ENCODE data around the gene ADK.

Gene ADK

DNA sequence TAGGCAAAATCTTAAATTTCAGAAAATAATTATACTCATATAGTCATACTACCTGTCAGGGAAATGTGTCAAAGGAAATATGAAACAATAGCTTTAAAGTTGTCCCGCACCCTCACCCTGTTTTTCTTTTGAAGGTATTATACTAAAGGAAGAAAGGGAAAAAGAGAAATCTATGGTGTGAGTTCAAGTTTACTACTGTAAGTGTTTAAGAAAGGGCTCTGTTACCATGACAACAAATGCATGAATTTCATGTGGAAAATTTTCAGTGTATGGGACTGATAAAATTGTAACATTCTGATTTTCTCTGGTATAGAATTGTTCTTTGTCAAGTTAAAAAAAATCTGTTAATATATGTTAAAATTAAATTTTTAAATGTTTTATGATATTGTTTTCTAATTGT is 229.8 kb downstream of the ADK start:
- TF ChIP-seq CTCF (IDR thresholded peaks at IDR 0.05): no peak
- H3K4me3 ChIP-seq (ENCODE audit: low read depth in 1 of 2, low read length in 1 of 2): no peak overlapping the region

GRCh38 chr10:74381291-74381853 is 230.4 kb downstream of the ADK start:
- no peaks in the 10 kb centered on the region for H3K9me3 ChIP-seq
- H3K27me3 ChIP-seq: no peaks in the 10 kb centered on the region
- TF ChIP-seq CTCF (IDR thresholded peaks at IDR 0.05): no peak
- no peak overlapping the region for H3K27ac ChIP-seq
- H3K4me3 ChIP-seq (ENCODE audit: low read depth in 1 of 2, low read length in 1 of 2): no peak overlapping the region
- H3K4me1 ChIP-seq (ENCODE audit: control insufficient read depth in 1 of 2, insufficient read depth in 1 of 2, low read depth in 1 of 2, low read length in 1 of 2): peaks cover 5 to 6% of the 10 kb centered on the region in 2 experiments
- no peaks in the 10 kb centered on the region for H3K36me3 ChIP-seq

More for the DNA sequence above, 229.8 kb downstream of the ADK start:
- H3K27me3 ChIP-seq: no peaks in the 10 kb centered on the region
- H3K9me3 ChIP-seq: no peaks in the 10 kb centered on the region
- no peak overlapping the region for H3K27ac ChIP-seq
- H3K4me1 ChIP-seq (ENCODE audit: control insufficient read depth in 1 of 2, insufficient read depth in 1 of 2, low read depth in 1 of 2, low read length in 1 of 2): peaks cover 5 to 6% of the 10 kb centered on the region in 2 experiments
- no peaks in the 10 kb centered on the region for H3K36me3 ChIP-seq

DNA sequence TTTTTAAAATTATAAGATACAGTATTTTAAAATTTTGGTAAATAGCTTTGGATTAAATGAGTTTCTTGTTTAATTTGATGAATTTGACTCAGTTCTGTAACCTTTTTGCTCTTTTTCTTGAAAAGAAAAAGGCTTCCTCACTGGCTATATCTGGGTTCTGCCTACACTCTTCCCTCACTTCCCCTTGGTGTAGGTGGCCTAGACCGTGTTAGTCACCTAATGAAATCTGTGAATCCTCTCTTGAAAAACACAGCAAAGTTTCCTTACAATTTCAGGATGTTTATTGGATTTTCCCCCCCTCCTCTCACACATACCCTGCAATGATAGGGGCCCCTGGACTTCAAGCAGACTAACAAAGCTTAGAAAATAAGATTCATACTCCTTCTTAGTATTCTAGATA is 231.6 kb downstream of the ADK start:
- H3K9me3 ChIP-seq: no peaks in the 10 kb centered on the region
- no peak overlapping the region for H3K27ac ChIP-seq
- H3K27me3 ChIP-seq: no peaks in the 10 kb centered on the region
- H3K4me3 ChIP-seq (ENCODE audit: low read depth in 1 of 2, low read length in 1 of 2): no peak overlapping the region
- no peaks in the 10 kb centered on the region for H3K36me3 ChIP-seq
- no peak for TF ChIP-seq CTCF (IDR thresholded peaks at IDR 0.05)
- peaks cover 5 to 6% of the 10 kb centered on the region in 2 experiments for H3K4me1 ChIP-seq (ENCODE audit: control insufficient read depth in 1 of 2, insufficient read depth in 1 of 2, low read depth in 1 of 2, low read length in 1 of 2)

DNA sequence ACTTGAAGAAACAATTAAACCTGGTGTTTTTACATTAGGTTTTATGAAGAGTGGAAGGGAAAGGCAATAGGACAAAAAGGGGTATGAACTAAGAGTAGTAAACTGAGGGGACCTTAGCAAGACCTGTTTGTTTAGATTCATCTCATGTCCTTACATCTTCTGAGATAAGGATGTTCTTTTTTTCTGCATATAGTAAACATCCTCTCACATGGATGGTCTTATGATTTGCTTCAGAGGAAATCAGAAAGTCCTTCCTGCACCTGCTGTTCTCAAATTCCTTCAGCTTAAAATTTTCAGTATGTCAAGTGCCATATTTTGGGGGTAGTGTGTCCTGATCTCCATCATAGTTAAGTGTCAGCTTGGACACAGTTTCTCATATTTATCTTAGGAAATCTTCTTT is 232.6 kb downstream of the ADK start:
- Histone ChIP-seq H3K9me3 (no peaks in the 10 kb centered on the region), H3K4me1 (ENCODE audit: control insufficient read depth in 1 of 2, insufficient read depth in 1 of 2, low read depth in 1 of 2, low read length in 1 of 2) (peaks cover 5 to 6% of the 10 kb centered on the region in 2 experiments), H3K4me3 (ENCODE audit: low read depth in 1 of 2, low read length in 1 of 2) (no peak overlapping the region), H3K27ac (no peak overlapping the region), H3K27me3 (no peaks in the 10 kb centered on the region), H3K36me3 (no peaks in the 10 kb centered on the region)
- TF ChIP-seq CTCF (IDR thresholded peaks at IDR 0.05): no peak

- no peaks in the 10 kb centered on the region for H3K9me3 ChIP-seq
Measured at GRCh38 chr10:74384615-74385183, 233.7 kb downstream of the ADK start.

More at GRCh38 chr10:74384615-74385183, 233.7 kb downstream of the ADK start:
- peaks cover 5 to 6% of the 10 kb centered on the region in 2 experiments for H3K4me1 ChIP-seq (ENCODE audit: control insufficient read depth in 1 of 2, insufficient read depth in 1 of 2, low read depth in 1 of 2, low read length in 1 of 2)
- H3K4me3 ChIP-seq (ENCODE audit: low read depth in 1 of 2, low read length in 1 of 2): no peak overlapping the region
- no peak overlapping the region for H3K27ac ChIP-seq
- no peaks in the 10 kb centered on the region for H3K36me3 ChIP-seq
- no peaks in the 10 kb centered on the region for H3K27me3 ChIP-seq
- TF ChIP-seq CTCF (IDR thresholded peaks at IDR 0.05): no peak

All from neutrophil (primary cell).